Brain pericyte (primary cell): ENCODE measurements around the gene FAM98B.
A peak's percentile ranks its signal among the peaks of the same experiment; 100 is the strongest.
"Not testable (repeated sequence)": the region's sequence is repeated elsewhere in the genome, so short reads cannot be mapped to it uniquely, and the experiment has no call there.

ENCODE experiments used
- DNase-seq: peaks from one replicate; pipeline ENCODE4 v3.0.0-alpha.2; 2012; ENCODE audit warnings: low read depth, low spot score

Gene FAM98B

DNA sequence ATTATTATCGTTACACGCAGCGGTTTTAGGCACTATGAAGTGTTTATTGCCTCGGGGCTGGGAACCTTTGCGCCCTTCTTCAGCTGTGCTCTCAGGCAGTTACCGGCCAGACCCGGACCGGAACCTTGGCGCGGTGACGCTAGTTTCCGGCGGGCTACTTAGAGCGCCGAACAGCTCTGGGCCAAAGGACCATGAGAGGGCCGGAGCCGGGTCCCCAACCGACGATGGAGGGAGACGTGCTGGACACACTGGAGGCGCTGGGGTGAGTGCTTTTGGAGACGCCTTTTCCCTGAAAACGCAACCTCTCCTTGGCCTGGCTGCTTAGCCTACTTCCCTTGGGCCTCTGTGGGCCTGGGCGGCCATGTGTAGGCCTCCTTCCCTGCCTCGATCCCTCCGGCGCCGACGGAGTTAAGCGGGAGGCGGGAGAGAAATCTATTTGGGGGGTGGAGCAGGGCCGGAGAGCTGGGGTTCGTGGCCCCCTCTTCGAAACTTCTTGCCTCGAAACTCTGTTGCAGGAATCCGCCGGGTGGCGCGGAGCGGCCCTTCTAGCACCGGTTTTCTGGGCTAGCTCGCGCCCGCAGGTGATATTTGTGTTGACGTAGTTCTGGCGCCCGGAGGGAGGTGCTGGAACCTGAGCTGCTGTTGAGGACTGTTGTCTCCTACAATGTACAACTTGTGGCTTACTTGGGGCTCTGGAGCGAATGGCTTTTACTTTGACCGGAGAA is at the start of gene FAM98B:
TSS of gene FAM98B (plus strand) at position 157 of the 725 bp plus-strand sequence. CDS start at position 192, 35 bp downstream.
- DNase-seq, result peak; percentile 76

- DNase-seq, result no peak
Observed at GRCh38 chr15:38406436-38406835, 47.5 kb upstream of the FAM98B start.

- DNase-seq, result no peak
Observed at GRCh38 chr15:38408576-38408975, 45.4 kb upstream of the FAM98B start.

- no peak for DNase-seq
Observed at GRCh38 chr15:38411902-38412301, 42.0 kb upstream of the FAM98B start.

- no peak for DNase-seq
Observed at GRCh38 chr15:38412466-38412865, 41.5 kb upstream of the FAM98B start.

GRCh38 chr15:38414357-38414756 is 39.6 kb upstream of the FAM98B start:
- peak; percentile 27 for DNase-seq

- no peak for DNase-seq
Observed at GRCh38 chr15:38421069-38421690, 32.7 kb upstream of the FAM98B start.

- DNase-seq, result no peak
Observed at GRCh38 chr15:38424101-38424552, 29.8 kb upstream of the FAM98B start.

DNA sequence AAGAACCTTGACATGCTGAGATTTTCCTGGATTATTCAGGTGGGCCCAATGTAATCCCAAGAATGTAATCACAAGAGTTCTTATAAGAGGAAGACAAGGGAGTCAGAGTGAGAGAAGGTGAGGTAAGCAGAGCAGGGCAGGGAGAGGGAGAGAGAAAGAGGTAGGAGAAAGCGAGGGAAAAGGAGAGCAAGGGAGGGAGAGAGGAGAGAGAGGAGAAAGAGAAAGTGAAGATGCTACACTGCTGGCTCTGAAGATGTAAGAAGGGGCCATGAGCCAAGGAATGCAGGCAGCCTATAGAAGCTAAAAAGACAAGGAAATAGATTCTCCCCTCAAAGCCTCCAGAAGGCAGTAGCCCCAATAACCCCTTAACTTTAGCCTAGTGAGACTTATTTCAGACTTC is 28.7 kb upstream of the FAM98B start:
- DNase-seq, result no peak

- DNase-seq, result no peak
Observed at GRCh38 chr15:38427380-38427779, 26.5 kb upstream of the FAM98B start.

DNA sequence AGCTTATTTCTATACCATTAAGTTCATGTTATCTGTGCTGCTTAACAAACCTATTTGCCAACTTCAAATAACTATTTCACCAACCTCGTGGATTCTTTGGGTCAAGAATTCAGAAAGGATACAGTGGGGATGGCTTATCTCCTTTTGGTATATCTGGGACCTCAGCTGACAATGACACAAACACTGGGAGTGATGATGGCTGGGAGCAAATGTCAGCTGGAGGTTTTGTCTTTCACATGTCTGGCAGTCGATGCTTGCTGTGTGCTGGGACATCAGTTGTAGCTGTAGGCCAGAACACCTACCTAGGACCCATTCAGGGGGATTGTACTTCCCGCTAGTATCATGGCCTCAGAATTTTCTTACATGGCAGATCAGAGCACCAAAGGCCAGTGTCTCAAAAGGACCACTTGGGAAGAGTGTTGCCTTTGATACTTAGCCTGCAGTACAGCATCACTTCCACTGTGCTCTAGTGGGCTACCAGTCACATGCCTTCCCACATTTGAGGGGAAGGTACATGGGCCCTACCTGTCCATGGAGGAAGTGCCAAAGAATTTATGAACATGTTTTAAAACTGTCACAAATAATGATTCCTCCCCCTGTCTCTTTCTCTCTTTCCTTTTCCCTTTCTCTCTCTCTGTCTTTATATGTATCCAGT is 23.7 kb upstream of the FAM98B start:
- no peak for DNase-seq

GRCh38 chr15:38436993-38437392 is 16.9 kb upstream of the FAM98B start:
- DNase-seq, result no peak

DNA sequence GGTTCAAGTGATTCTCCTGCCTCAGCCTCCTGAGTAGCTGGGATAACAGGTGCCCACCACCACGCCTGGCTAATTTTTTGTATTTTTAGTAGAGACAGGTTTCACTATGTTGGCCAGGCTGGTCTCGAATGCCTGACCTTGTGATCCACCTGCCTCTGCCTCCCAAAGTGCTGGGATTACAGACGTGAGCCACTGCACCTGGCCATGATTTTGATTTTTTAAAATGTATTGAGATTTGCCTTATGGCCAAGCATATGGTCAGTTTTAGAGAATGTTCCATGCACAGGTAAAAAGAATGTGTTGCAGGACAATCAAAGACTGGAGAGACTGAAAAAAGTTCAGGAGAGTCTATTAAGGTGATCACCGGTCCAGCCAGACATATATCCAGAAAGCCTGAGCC is 16.3 kb upstream of the FAM98B start:
- not testable (repeated sequence) for DNase-seq

GRCh38 chr15:38438031-38438986 is 15.6 kb upstream of the FAM98B start:
- DNase-seq, result no peak

GRCh38 chr15:38440353-38441129 is 13.4 kb upstream of the FAM98B start:
- DNase-seq, result peak; percentile 22

DNA sequence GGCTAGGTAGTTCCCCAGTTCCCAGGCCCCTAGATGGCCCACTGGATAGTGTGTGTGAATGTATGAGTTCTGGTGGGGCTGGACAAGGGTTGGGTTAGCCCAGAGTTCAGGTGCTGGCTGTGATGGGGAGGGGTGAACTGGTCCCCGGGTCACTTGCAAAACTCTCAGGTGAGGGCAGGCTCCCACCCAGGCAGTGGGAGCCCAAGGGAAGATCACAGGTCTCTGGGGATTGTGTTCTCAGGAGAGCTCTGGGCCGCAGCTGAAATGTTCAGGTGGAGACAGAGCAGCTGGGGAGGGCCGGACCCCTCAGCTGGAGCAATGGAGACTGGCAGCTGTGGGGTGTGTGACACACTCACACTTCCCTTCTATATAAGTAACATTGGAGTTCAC is 12.8 kb upstream of the FAM98B start:
- no peak for DNase-seq

GRCh38 chr15:38454696-38455090 is 766 bp downstream of the FAM98B start:
- no peak for DNase-seq

DNA sequence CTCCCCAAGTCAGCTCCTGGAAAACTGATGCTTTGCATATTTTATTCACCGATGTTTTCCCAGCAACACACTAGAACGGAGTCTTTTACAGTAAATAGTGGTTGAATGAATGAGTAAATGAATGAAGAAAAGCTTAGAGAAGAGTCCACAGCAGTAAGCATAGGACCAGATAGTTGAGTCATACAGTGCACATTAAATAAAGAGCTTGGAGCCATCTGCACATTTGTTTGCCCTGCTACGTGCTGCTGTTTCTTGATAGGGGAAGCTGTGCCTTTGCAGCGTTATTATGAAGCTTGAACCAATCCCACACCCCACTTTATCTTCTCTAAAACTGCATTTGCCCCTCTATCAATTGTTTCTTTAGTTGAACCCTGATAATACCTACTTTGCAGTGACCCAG is 1.2 kb downstream of the FAM98B start:
- DNase-seq, result no peak

DNA sequence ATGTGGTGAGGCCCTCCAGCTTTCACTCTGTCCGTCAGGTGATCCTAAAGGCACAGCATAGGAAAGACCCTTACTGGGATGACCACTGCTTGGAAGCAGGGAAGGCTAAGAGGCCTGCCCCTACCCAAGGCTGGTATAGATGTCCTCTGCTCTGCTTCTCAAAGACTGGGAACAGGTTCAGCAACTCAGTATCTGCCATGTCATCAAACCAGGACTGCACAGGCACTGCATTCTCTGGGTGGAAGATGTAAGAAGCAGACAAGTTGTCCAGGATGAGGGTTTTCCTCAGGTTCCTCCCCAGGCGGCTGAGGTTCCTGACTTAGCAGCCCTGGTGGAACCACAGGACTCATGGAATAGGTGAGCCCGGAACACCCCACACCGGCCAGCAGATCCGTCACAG is 4.7 kb downstream of the FAM98B start:
- DNase-seq, result no peak

DNA sequence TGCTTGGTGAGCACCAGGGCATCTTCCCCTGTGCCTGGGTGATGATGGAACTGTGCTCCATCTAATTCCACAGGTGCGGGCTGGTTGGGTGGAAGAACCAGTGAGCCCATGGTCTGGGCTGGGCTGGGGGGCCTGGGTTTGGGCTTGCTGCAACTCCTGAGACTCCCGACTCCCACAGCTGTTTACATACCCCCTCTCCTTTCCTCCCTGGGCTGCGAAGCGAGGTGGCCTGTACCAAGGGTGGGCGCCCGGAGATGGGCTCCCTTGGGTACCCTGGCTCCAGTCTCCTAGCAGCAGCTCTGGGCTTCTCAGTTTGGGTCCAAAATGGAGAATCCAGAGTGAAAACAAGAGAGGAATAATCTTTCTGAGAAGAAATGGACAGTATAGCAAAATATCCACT is 5.6 kb downstream of the FAM98B start:
- DNase-seq, result no peak

- no peak for DNase-seq
Observed at GRCh38 chr15:38460543-38460942, 6.6 kb downstream of the FAM98B start.
